ENCODE data around the gene PGM1.

The PGM1 gene

GRCh38 chr1:63674865-63675419, 81.7 kb downstream of the PGM1 start:
- TF ChIP-seq CTCF (IDR thresholded peaks at IDR 0.05; ENCODE audit: low read depth, low read length, missing control alignments) = no peak
- Histone ChIP-seq H3K36me3 (replicated peaks) (no peaks in the 10 kb centered on the region), H3K4me3 (ENCODE audit: low read depth, low read length) (no peak overlapping the region), H3K27me3 (replicated peaks) (no peaks in the 10 kb centered on the region), H3K27ac (peak overlapping the region; percentile 8)
- DNase-seq = no peak
- in situ Hi-C loops (cut with HindIII; ENCODE audit: low pct_ligation_motif_present, low sequenced_read_pairs) = loop anchor here (25.0 kb wide), 2 partner anchors 462 to 562 kb away; no protein-coding TSS in a partner anchor

GRCh38 chr1:63675420-63675931, 82.3 kb downstream of the PGM1 start:
- in situ Hi-C loops (cut with HindIII; ENCODE audit: low pct_ligation_motif_present, low sequenced_read_pairs) = loop anchor here (25.0 kb wide), 2 partner anchors 462 to 562 kb away; no protein-coding TSS in a partner anchor
- no peak for TF ChIP-seq CTCF (IDR thresholded peaks at IDR 0.05; ENCODE audit: low read depth, low read length, missing control alignments)
- Histone ChIP-seq H3K4me3 (ENCODE audit: low read depth, low read length) (no peak overlapping the region), H3K36me3 (replicated peaks) (no peaks in the 10 kb centered on the region), H3K27ac (no peak overlapping the region), H3K27me3 (replicated peaks) (no peaks in the 10 kb centered on the region)
- no peak for DNase-seq

GRCh38 chr1:63677497-63677896, 84.3 kb downstream of the PGM1 start:
- in situ Hi-C loops (cut with HindIII; ENCODE audit: low pct_ligation_motif_present, low sequenced_read_pairs) = loop anchor here (25.0 kb wide), 2 partner anchors 460 to 560 kb away; no protein-coding TSS in a partner anchor

GRCh38 chr1:63678200-63678599, 85.0 kb downstream of the PGM1 start:
- no peak for TF ChIP-seq CTCF (IDR thresholded peaks at IDR 0.05; ENCODE audit: low read depth, low read length, missing control alignments)
- H3K4me3 ChIP-seq (ENCODE audit: low read depth, low read length) = no peak overlapping the region
- no peaks in the 10 kb centered on the region for H3K27me3 ChIP-seq (replicated peaks)
- H3K27ac ChIP-seq = no peak overlapping the region
- H3K36me3 ChIP-seq (replicated peaks) = no peaks in the 10 kb centered on the region
- in situ Hi-C loops (cut with HindIII; ENCODE audit: low pct_ligation_motif_present, low sequenced_read_pairs) = loop anchor here (25.0 kb wide), 2 partner anchors 459 to 559 kb away; no protein-coding TSS in a partner anchor
- no peak for DNase-seq

More at GRCh38 chr1:63677497-63677896, 84.3 kb downstream of the PGM1 start:
- Histone ChIP-seq H3K4me3 (ENCODE audit: low read depth, low read length) (no peak overlapping the region), H3K36me3 (replicated peaks) (no peaks in the 10 kb centered on the region), H3K27ac (no peak overlapping the region), H3K27me3 (replicated peaks) (no peaks in the 10 kb centered on the region)
- no peak for TF ChIP-seq CTCF (IDR thresholded peaks at IDR 0.05; ENCODE audit: low read depth, low read length, missing control alignments)
- no peak for DNase-seq

GRCh38 chr1:63679076-63679475, 85.9 kb downstream of the PGM1 start:
- DNase-seq = no peak
- Histone ChIP-seq H3K4me3 (ENCODE audit: low read depth, low read length) (no peak overlapping the region), H3K27ac (no peak overlapping the region), H3K36me3 (replicated peaks) (no peaks in the 10 kb centered on the region), H3K27me3 (replicated peaks) (no peaks in the 10 kb centered on the region)
- TF ChIP-seq CTCF (IDR thresholded peaks at IDR 0.05; ENCODE audit: low read depth, low read length, missing control alignments) = no peak
- in situ Hi-C loops (cut with HindIII; ENCODE audit: low pct_ligation_motif_present, low sequenced_read_pairs) = loop anchor here (25.0 kb wide), 2 partner anchors 458 to 558 kb away; no protein-coding TSS in a partner anchor

Data from brain microvascular endothelial cell (primary cell).